Measurements from ENCODE around the gene PAX8. TPM values are rescaled to one million over a fixed set of nuclear protein-coding genes. Genes with fewer than 3 reads are reported as not detected.

Gene PAX8
- total RNA-seq, 1 donor from 2014 or later, result 1.2 TPM

- H3K4me1 ChIP-seq, result peaks cover 38% of the 10 kb centered on the region
- TF ChIP-seq CTCF (IDR thresholded peaks at IDR 0.05), result no peak
- H3K36me3 ChIP-seq, result peaks cover 22% of the 10 kb centered on the region
- no peaks in the 10 kb centered on the region for H3K27me3 ChIP-seq (ENCODE audit: low read depth)
- H3K4me3 ChIP-seq, result no peak overlapping the region
- ATAC-seq (no peak), DNase-seq (no peak)
- no peaks in the 10 kb centered on the region for H3K9me3 ChIP-seq
- H3K27ac ChIP-seq, result no peak overlapping the region
- intact Hi-C loops (cut with DNase I), result no loop called here
Observed at GRCh38 chr2:113184531-113185230, 94.0 kb downstream of the PAX8 start.

DNA sequence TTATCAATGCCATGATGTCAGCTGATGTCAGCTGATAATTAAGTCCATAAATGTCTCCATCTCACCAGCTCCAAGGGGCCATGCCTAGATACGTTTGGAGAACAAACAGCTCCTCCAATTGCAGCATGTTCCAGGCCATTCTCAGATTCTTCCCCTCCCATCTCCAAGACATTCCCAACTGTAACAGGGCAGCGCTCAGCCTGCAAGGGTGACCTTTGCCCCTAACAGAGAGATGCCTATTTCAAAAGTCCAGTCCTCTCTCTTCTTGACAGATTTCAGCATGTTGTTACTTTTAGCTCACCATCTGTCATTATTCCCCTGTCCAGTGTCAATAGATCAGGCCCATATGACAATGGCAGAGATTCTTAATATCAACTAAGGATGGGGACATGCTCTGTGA, 95.0 kb downstream of the PAX8 start:
- intact Hi-C loops (cut with DNase I), result no loop called here
- no peak overlapping the region for H3K27ac ChIP-seq
- H3K27me3 ChIP-seq (ENCODE audit: low read depth), result no peaks in the 10 kb centered on the region
- TF ChIP-seq CTCF (IDR thresholded peaks at IDR 0.05), result no peak
- H3K36me3 ChIP-seq, result peaks cover 22% of the 10 kb centered on the region
- peaks cover 38% of the 10 kb centered on the region for H3K4me1 ChIP-seq
- H3K9me3 ChIP-seq, result no peaks in the 10 kb centered on the region
- DNase-seq (no peak), ATAC-seq (no peak)
- no peak overlapping the region for H3K4me3 ChIP-seq

- Histone ChIP-seq H3K27me3 (ENCODE audit: low read depth) (no peaks in the 10 kb centered on the region), H3K36me3 (peaks cover 22% of the 10 kb centered on the region), H3K9me3 (no peaks in the 10 kb centered on the region), H3K4me1 (peaks cover 38% of the 10 kb centered on the region), H3K4me3 (no peak overlapping the region), H3K27ac (no peak overlapping the region)
- ATAC-seq (no peak), DNase-seq (no peak)
- intact Hi-C loops (cut with DNase I), result no loop called here
- TF ChIP-seq CTCF (IDR thresholded peaks at IDR 0.05), result no peak
Observed at GRCh38 chr2:113183264-113183663, 95.5 kb downstream of the PAX8 start.

GRCh38 chr2:113182471-113183260, 96.1 kb downstream of the PAX8 start:
- DNase-seq (no peak), ATAC-seq (no peak)
- intact Hi-C loops (cut with DNase I), result no loop called here
- Histone ChIP-seq H3K9me3 (no peaks in the 10 kb centered on the region), H3K36me3 (peaks cover 22% of the 10 kb centered on the region), H3K27ac (no peak overlapping the region), H3K27me3 (ENCODE audit: low read depth) (no peaks in the 10 kb centered on the region), H3K4me3 (no peak overlapping the region), H3K4me1 (peaks cover 38% of the 10 kb centered on the region)
- TF ChIP-seq CTCF (IDR thresholded peaks at IDR 0.05), result no peak

DNA sequence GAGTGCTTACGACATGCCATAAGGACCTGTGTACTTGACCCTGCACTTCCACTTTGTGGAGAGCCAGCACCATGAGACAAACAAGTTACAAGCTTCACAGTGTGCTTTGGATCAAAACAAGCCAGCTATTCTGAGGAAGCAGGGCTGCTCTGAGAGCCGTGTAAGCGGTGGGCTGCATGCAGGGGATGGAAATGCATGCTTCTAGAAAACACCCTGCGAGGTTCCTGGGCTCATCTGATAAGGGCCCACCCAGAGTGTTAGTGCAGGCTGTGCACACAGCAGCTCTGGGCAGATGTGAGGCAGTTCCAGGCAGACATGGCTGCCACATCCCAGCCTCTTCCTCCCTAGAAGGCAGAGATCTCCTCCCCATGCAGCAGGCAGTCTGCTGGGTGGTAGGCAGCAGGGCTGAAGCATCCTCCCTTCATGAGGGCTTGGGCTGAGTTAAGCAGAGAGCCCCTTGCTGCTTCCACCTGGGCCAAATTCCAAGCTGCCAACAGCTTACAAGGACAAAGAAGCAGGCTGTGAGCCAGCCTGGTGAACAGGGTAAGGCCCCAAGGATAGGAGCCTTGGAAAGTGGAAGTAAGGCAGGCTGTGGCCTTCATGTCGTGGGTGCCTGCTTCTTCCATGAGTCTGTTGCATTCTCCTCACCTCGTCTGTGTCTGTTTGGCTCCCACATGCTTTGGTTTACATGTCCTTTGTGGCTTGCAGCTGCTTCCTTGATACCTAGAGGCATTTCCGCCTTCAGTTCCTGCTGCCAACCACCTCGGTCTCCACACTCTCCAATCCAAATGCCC, 97.3 kb downstream of the PAX8 start:
- ATAC-seq (peak; percentile 79 to 81), DNase-seq (no peak)
- Histone ChIP-seq H3K27me3 (ENCODE audit: low read depth) (no peaks in the 10 kb centered on the region), H3K36me3 (peaks cover 21% of the 10 kb centered on the region), H3K9me3 (no peaks in the 10 kb centered on the region), H3K27ac (peak overlapping the region; percentile 58), H3K4me3 (no peak overlapping the region), H3K4me1 (peaks cover 43% of the 10 kb centered on the region)
- intact Hi-C loops (cut with DNase I), result no loop called here
- TF ChIP-seq CTCF (IDR thresholded peaks at IDR 0.05), result no peak
